Measurements from ENCODE around the gene ROBO3.
A peak's percentile ranks its signal among the peaks of the same experiment; 100 is the strongest.

The ROBO3 gene

DNA sequence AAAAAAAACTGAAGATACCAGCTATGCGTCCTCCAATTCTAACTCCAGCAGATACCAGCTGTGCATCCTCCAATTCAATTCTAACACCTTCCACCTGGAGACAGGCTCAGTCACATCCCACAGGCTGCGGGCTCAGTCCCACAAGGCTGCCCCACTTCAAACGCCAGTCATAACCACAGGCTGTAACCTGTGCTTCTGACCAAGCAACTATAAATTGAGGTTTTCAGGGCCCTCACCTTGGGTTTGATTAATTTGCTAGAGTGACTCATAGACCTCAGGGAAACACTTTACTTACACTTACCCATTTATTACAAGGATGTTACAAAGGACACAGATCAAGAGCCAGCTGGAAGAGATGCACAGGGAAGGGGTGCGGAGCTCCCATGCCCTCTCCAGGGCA is 32.7 kb upstream of the ROBO3 start:
- H3K36me3 ChIP-seq (ENCODE audit: control insufficient read depth, insufficient read depth, low read length): no peaks in the 10 kb centered on the region
- peaks cover 5% of the 10 kb centered on the region for H3K4me1 ChIP-seq (ENCODE audit: control insufficient read depth, insufficient read depth, low read length, poor library complexity, severe bottlenecking)
- H3K27me3 ChIP-seq (replicated peaks; ENCODE audit: control insufficient read depth, insufficient read depth, low read length, poor library complexity, severe bottlenecking): peaks cover 2% of the 10 kb centered on the region
- DNase-seq: no peak
- H3K4me3 ChIP-seq (ENCODE audit: insufficient read depth, low read depth, low read length, poor library complexity, severe bottlenecking): no peak overlapping the region
- H3K9me3 ChIP-seq (ENCODE audit: control insufficient read depth, low read length): no peaks in the 10 kb centered on the region
- H3K27ac ChIP-seq (ENCODE audit: insufficient read depth, low read length, poor library complexity, severe bottlenecking): no peak overlapping the region

DNA sequence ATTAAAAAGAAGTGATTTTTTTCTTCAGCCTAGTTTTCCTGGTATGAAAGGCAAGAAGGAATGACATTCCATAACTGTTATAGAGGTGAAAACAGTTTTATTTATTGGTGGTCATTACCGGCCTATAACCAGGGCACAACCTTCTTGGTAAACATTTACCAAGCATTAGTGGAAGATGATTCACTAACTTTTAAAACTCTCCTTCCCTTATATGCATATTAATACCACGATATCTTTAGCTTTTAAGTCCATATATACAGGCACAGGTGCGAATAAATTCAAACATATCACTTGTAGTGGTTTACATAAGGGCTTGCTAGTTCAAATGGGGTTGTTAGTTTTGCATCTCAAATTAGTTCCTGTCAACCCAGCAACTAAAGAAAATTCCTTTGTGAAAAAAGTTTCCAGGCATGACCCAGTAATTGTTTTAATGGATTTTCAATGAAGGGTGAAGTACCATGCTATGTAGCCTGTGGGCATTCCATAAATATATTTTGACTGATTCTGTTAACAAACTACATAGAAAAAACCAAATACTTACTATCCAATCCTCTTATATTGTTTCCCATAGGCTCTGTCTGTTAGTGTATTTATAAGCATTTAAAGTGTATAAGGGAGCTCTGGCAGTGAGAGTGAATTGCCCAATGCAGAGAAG is 30.6 kb upstream of the ROBO3 start:
- Histone ChIP-seq H3K9me3 (ENCODE audit: control insufficient read depth, low read length) (no peaks in the 10 kb centered on the region), H3K36me3 (ENCODE audit: control insufficient read depth, insufficient read depth, low read length) (no peaks in the 10 kb centered on the region)

DNA sequence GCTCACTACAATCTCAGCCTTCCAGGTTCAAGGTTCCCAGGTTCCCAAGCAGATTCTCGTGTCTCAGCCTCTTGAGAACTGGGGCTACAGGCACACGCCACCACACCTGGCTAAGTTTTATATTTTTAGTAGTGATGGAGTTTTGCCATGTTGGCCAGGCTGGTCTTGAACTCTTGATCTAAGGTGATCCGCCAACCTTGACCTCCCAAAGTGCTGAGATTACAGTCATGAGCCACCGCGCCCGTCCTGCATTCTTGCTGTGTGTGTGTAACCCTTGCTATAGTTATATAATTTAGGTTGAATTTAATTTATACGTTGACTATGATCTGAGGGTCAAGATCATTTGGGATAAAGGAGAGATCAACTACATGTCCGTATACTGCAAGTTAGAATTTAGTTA is 29.3 kb upstream of the ROBO3 start:
- Histone ChIP-seq H3K4me3 (ENCODE audit: insufficient read depth, low read depth, low read length, poor library complexity, severe bottlenecking) (no peak overlapping the region), H3K9me3 (ENCODE audit: control insufficient read depth, low read length) (no peaks in the 10 kb centered on the region), H3K36me3 (ENCODE audit: control insufficient read depth, insufficient read depth, low read length) (no peaks in the 10 kb centered on the region), H3K27me3 (replicated peaks; ENCODE audit: control insufficient read depth, insufficient read depth, low read length, poor library complexity, severe bottlenecking) (peaks cover 34% of the 10 kb centered on the region), H3K4me1 (ENCODE audit: control insufficient read depth, insufficient read depth, low read length, poor library complexity, severe bottlenecking) (peaks cover 18% of the 10 kb centered on the region), H3K27ac (ENCODE audit: insufficient read depth, low read length, poor library complexity, severe bottlenecking) (no peak overlapping the region)
- DNase-seq: no peak

More for the DNA sequence above, 30.6 kb upstream of the ROBO3 start:
- H3K4me1 ChIP-seq (ENCODE audit: control insufficient read depth, insufficient read depth, low read length, poor library complexity, severe bottlenecking): peaks cover 14% of the 10 kb centered on the region
- peaks cover 22% of the 10 kb centered on the region for H3K27me3 ChIP-seq (replicated peaks; ENCODE audit: control insufficient read depth, insufficient read depth, low read length, poor library complexity, severe bottlenecking)
- no peak overlapping the region for H3K27ac ChIP-seq (ENCODE audit: insufficient read depth, low read length, poor library complexity, severe bottlenecking)
- no peak overlapping the region for H3K4me3 ChIP-seq (ENCODE audit: insufficient read depth, low read depth, low read length, poor library complexity, severe bottlenecking)
- DNase-seq: no peak

DNA sequence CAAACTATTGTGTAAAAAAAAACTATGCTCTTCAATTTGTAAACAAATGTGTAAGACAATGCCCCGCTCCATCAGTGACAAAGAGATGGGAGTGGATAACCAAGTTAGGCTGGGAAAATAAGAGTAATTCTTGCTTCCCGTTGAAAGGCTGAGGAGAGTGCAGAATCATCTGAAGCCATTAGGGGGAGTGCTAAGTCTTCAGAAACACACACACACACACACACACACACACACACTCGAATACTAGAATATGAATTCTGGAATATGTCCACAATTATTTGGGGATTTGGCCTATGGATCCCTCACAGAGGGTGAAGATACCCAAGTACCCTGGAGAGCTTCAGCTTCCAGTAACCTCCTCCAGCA is 27.8 kb upstream of the ROBO3 start:
- no peak overlapping the region for H3K4me3 ChIP-seq (ENCODE audit: insufficient read depth, low read depth, low read length, poor library complexity, severe bottlenecking)
- H3K27ac ChIP-seq (ENCODE audit: insufficient read depth, low read length, poor library complexity, severe bottlenecking): no peak overlapping the region
- H3K9me3 ChIP-seq (ENCODE audit: control insufficient read depth, low read length): no peaks in the 10 kb centered on the region
- no peaks in the 10 kb centered on the region for H3K36me3 ChIP-seq (ENCODE audit: control insufficient read depth, insufficient read depth, low read length)
- no peak for DNase-seq
- peaks cover 18% of the 10 kb centered on the region for H3K4me1 ChIP-seq (ENCODE audit: control insufficient read depth, insufficient read depth, low read length, poor library complexity, severe bottlenecking)
- H3K27me3 ChIP-seq (replicated peaks; ENCODE audit: control insufficient read depth, insufficient read depth, low read length, poor library complexity, severe bottlenecking): peaks cover 40% of the 10 kb centered on the region

DNA sequence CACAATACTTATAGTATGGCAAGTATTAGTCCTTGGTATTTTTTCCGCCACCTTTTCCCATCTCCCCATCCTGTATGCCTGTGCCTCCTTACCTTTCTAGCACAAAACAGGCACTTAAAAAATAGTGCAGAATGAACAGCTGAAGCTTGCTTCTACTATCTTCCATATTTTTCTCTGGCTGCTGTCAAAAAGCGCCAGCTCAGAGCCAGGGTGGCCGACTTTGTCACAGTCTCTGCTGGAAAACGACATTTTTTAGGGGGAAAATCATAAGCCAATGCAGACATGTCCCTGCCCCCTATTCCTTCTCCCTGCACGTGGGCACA is 26.5 kb upstream of the ROBO3 start:
- peaks cover 18% of the 10 kb centered on the region for H3K4me1 ChIP-seq (ENCODE audit: control insufficient read depth, insufficient read depth, low read length, poor library complexity, severe bottlenecking)
- no peaks in the 10 kb centered on the region for H3K36me3 ChIP-seq (ENCODE audit: control insufficient read depth, insufficient read depth, low read length)
- H3K27ac ChIP-seq (ENCODE audit: insufficient read depth, low read length, poor library complexity, severe bottlenecking): no peak overlapping the region
- no peak for DNase-seq
- H3K4me3 ChIP-seq (ENCODE audit: insufficient read depth, low read depth, low read length, poor library complexity, severe bottlenecking): no peak overlapping the region
- H3K9me3 ChIP-seq (ENCODE audit: control insufficient read depth, low read length): no peaks in the 10 kb centered on the region
- peaks cover 52% of the 10 kb centered on the region for H3K27me3 ChIP-seq (replicated peaks; ENCODE audit: control insufficient read depth, insufficient read depth, low read length, poor library complexity, severe bottlenecking)

DNA sequence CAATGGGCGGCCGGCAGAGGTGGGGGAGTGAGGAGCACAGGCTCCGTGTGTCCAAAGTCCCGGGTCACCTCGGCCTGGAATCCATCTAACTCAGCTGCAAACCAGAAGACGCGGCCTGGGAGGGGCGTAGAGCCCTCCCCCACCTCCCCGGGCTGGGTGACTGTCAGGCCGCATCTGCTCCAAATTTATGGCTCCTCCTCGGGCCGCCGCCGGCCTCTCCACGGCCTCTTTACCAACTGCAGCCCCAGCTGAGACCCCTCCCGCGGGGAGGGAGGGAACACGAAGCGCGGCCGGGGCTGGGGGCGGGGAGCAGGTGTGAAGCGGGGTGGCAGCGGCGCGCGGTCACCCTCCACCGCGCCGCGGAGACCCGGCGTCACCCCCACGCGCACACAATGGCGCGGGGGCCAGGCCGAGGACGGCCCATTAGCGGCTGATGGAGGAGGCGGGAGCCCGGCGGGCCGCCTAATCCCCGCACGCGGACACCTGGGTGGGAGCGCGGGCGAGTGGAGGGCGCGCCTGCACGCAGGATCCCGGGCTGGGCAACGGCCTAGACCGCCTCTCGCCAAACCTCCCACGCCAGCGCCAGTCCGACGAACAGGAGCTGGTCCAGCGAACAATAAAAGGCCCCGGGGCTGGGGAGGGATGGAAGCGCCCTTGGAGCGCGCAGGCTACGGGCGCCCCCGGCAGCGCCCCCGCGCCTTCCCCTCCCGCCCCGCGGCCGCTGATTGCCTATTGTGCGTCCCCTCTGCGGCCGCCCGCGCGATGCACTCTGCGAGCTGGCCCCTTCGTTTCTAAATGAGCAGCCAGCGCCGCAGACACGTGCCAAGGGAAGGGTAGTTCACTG is 25.9 kb upstream of the ROBO3 start:
- no peaks in the 10 kb centered on the region for H3K36me3 ChIP-seq (ENCODE audit: control insufficient read depth, insufficient read depth, low read length)
- peak overlapping the region; percentile 27 for H3K4me3 ChIP-seq (ENCODE audit: insufficient read depth, low read depth, low read length, poor library complexity, severe bottlenecking)
- H3K27ac ChIP-seq (ENCODE audit: insufficient read depth, low read length, poor library complexity, severe bottlenecking): no peak overlapping the region
- H3K4me1 ChIP-seq (ENCODE audit: control insufficient read depth, insufficient read depth, low read length, poor library complexity, severe bottlenecking): peaks cover 18% of the 10 kb centered on the region
- H3K9me3 ChIP-seq (ENCODE audit: control insufficient read depth, low read length): no peaks in the 10 kb centered on the region
- no peak for DNase-seq
- H3K27me3 ChIP-seq (replicated peaks; ENCODE audit: control insufficient read depth, insufficient read depth, low read length, poor library complexity, severe bottlenecking): peaks cover 52% of the 10 kb centered on the region

DNA sequence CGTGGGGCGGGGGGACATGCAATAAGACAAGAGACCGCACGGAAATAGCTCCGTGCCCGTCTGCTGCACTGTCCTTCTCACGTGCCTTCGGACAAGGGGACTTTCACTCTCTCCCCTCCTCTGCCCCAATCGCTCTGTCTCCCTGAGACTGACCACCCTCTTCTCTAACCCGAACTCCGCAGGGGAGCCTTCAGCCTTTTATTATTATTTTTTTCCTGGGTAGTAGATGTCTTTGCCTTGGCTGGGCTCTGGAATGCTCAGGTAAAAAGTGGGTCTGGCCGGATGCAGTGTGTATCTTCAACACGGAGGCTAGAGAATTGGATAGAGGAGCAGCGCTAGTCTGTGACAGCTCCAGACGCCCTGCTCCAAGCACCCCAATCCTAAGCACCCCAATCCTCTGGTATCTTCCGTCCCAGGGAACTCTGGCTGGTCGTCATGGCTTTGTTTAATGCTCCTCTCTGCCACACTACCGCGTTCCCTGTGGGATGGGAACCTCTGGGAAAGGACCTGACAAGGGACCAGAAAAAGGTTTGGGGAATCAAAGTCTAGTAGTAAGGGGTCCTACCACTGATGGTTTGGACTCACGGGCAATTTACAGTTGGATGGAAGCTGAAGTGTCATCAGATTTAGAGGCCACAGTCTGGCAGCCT is 25.1 kb upstream of the ROBO3 start:
- Histone ChIP-seq H3K4me3 (ENCODE audit: insufficient read depth, low read depth, low read length, poor library complexity, severe bottlenecking) (peak overlapping the region; percentile 27), H3K4me1 (ENCODE audit: control insufficient read depth, insufficient read depth, low read length, poor library complexity, severe bottlenecking) (peaks cover 18% of the 10 kb centered on the region), H3K9me3 (ENCODE audit: control insufficient read depth, low read length) (no peaks in the 10 kb centered on the region), H3K27ac (ENCODE audit: insufficient read depth, low read length, poor library complexity, severe bottlenecking) (no peak overlapping the region), H3K27me3 (replicated peaks; ENCODE audit: control insufficient read depth, insufficient read depth, low read length, poor library complexity, severe bottlenecking) (peaks cover 60% of the 10 kb centered on the region), H3K36me3 (ENCODE audit: control insufficient read depth, insufficient read depth, low read length) (no peaks in the 10 kb centered on the region)
- DNase-seq: no peak

DNA sequence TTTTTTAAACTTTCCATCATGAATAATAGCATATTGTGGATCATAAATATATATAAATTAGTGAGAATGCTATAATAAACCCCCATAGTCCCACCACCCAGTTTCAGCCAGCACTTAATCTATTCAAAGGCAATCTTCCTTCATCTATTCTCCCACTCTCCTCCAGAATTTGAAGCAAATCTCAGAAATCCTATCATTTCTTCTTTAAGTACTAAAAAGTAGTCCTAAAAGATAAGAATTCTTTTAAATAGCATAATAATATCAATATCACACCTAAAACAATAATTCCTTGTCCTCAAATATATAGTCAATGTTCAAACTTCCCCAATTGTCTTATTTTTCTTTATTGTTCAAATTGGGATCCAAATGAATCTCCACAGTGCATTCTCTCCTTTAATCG is 24.6 kb upstream of the ROBO3 start:
- Histone ChIP-seq H3K27me3 (replicated peaks; ENCODE audit: control insufficient read depth, insufficient read depth, low read length, poor library complexity, severe bottlenecking) (peaks cover 62% of the 10 kb centered on the region), H3K4me1 (ENCODE audit: control insufficient read depth, insufficient read depth, low read length, poor library complexity, severe bottlenecking) (peaks cover 18% of the 10 kb centered on the region), H3K9me3 (ENCODE audit: control insufficient read depth, low read length) (no peaks in the 10 kb centered on the region), H3K4me3 (ENCODE audit: insufficient read depth, low read depth, low read length, poor library complexity, severe bottlenecking) (no peak overlapping the region), H3K36me3 (ENCODE audit: control insufficient read depth, insufficient read depth, low read length) (no peaks in the 10 kb centered on the region), H3K27ac (ENCODE audit: insufficient read depth, low read length, poor library complexity, severe bottlenecking) (no peak overlapping the region)
- DNase-seq: no peak

DNA sequence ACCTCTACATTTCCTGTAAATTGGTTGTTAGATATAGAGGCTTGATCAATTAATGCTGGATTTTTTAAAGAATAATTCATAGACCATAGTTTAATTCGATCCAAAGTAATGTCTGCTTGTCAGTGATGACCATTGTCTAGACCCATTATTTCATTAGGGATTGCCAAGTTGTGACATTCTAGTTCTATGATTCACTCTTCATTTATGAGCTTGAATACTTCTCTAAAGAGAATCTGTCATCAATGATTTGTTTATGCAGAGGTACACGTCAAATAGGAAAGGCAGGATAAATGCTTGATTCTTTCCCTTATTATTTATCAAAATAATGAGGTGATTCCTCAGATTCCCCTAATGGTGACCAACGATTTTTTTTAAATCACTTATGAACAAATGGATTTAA is 24.0 kb upstream of the ROBO3 start:
- H3K4me1 ChIP-seq (ENCODE audit: control insufficient read depth, insufficient read depth, low read length, poor library complexity, severe bottlenecking): peaks cover 18% of the 10 kb centered on the region
- no peak for DNase-seq
- no peaks in the 10 kb centered on the region for H3K36me3 ChIP-seq (ENCODE audit: control insufficient read depth, insufficient read depth, low read length)
- H3K9me3 ChIP-seq (ENCODE audit: control insufficient read depth, low read length): no peaks in the 10 kb centered on the region
- H3K4me3 ChIP-seq (ENCODE audit: insufficient read depth, low read depth, low read length, poor library complexity, severe bottlenecking): no peak overlapping the region
- H3K27me3 ChIP-seq (replicated peaks; ENCODE audit: control insufficient read depth, insufficient read depth, low read length, poor library complexity, severe bottlenecking): peaks cover 63% of the 10 kb centered on the region
- no peak overlapping the region for H3K27ac ChIP-seq (ENCODE audit: insufficient read depth, low read length, poor library complexity, severe bottlenecking)

DNA sequence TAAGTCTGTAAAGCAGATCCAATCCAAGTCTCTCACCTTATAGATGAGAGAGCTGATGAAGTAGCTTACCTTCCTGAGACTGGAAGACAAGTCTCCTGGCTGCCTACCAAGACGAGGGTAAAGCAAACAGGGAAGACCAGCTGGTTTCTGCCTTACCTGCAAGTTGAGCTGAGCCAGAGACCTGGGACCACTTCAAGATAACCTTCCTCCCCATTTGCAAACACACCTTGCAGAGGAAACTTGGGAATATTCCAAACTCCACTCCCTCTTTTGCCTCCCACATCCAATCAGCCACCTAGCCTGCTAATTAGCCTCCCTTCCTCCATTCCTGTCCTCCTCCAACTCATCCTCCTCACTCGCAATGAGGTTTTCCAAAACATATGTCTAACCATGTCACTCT is 23.4 kb upstream of the ROBO3 start:
- DNase-seq: no peak
- Histone ChIP-seq H3K36me3 (ENCODE audit: control insufficient read depth, insufficient read depth, low read length) (no peaks in the 10 kb centered on the region), H3K9me3 (ENCODE audit: control insufficient read depth, low read length) (no peaks in the 10 kb centered on the region), H3K4me1 (ENCODE audit: control insufficient read depth, insufficient read depth, low read length, poor library complexity, severe bottlenecking) (peaks cover 16% of the 10 kb centered on the region), H3K27me3 (replicated peaks; ENCODE audit: control insufficient read depth, insufficient read depth, low read length, poor library complexity, severe bottlenecking) (peaks cover 69% of the 10 kb centered on the region), H3K4me3 (ENCODE audit: insufficient read depth, low read depth, low read length, poor library complexity, severe bottlenecking) (no peak overlapping the region), H3K27ac (ENCODE audit: insufficient read depth, low read length, poor library complexity, severe bottlenecking) (no peak overlapping the region)
